Astrocyte (in vitro differentiated cells and primary cell): ENCODE measurements around the gene ITGA3. TPM values are rescaled to one million over a fixed set of nuclear protein-coding genes. Genes with fewer than 3 reads are reported as not detected.

Experiments
- DNase-seq: peaks from one replicate; pipeline ENCODE4 v3.0.0-alpha.2; 2010; ENCODE audit warnings: low read depth
- FAIRE-seq: peaks from 2 replicates; lab custom pipeline; 2011; peaks lifted over from hg19 to GRCh38; lab: Jason Lieb, UNC
- H2AFZ ChIP-seq: 2 replicates; pipeline ENCODE4 v1.6.0; 2012; ENCODE audit warnings: low read depth, low read length, inconsistent platforms
- H3K27ac ChIP-seq: 2 replicates; pipeline ENCODE4 v1.5.1; 2011; ENCODE audit warnings: low read depth, low read length, inconsistent platforms
- H3K27me3 ChIP-seq: 2 replicates; pipeline ENCODE4 v1.6.0; 2011; ENCODE audit warnings: low read length, inconsistent platforms; ENCODE audit not compliant: insufficient read depth
- H3K36me3 ChIP-seq: 2 replicates; pipeline ENCODE4 v1.5.1; 2011; ENCODE audit warnings: low read length, inconsistent platforms; ENCODE audit not compliant: insufficient read depth
- H3K4me1 ChIP-seq: 2 replicates; pipeline ENCODE4 v1.5.1; 2011; ENCODE audit warnings: low read length, inconsistent platforms; ENCODE audit not compliant: insufficient read depth
- H3K4me2 ChIP-seq: 2 replicates; pipeline ENCODE4 v1.6.0; 2012; ENCODE audit warnings: low read length, inconsistent platforms
- H3K4me3 ChIP-seq: 2 replicates; pipeline ENCODE4 v1.5.1; 2011; ENCODE audit warnings: low read depth, mild to moderate bottlenecking, low read length, inconsistent platforms; ENCODE audit not compliant: insufficient read depth
- H3K79me2 ChIP-seq: 2 replicates; pipeline ENCODE4 v1.6.0; 2012; ENCODE audit warnings: mild to moderate bottlenecking, low read length, inconsistent platforms; ENCODE audit not compliant: insufficient read depth
- H3K9ac ChIP-seq: 2 replicates; pipeline ENCODE4 v1.6.0; 2012; ENCODE audit warnings: mild to moderate bottlenecking, low read length, inconsistent platforms
- H3K9me3 ChIP-seq: 2 replicates; pipeline ENCODE4 v1.5.1; 2012; ENCODE audit warnings: low read depth, mild to moderate bottlenecking, low read length, inconsistent platforms; ENCODE audit not compliant: insufficient read depth
- H4K20me1 ChIP-seq: 2 replicates; pipeline ENCODE4 v1.6.0; 2012; ENCODE audit warnings: low read length, inconsistent platforms; ENCODE audit not compliant: insufficient read depth
- H3K27ac Mint-ChIP-seq: one replicate; pipeline ENCODE4 v1.8.0; 2021; ENCODE audit warnings: mild to moderate bottlenecking, mixed read lengths; ENCODE audit not compliant: unreplicated experiment
- H3K27me3 Mint-ChIP-seq: one replicate; pipeline ENCODE4 v1.8.0; 2021; ENCODE audit warnings: low read depth, mixed read lengths; ENCODE audit not compliant: unreplicated experiment
- H3K36me3 Mint-ChIP-seq: one replicate; pipeline ENCODE4 v1.8.0; 2021; ENCODE audit warnings: low read depth, mixed read lengths; ENCODE audit not compliant: unreplicated experiment
- H3K4me1 Mint-ChIP-seq: one replicate; pipeline ENCODE4 v1.8.0; 2021; ENCODE audit warnings: low read depth, mixed read lengths; ENCODE audit not compliant: unreplicated experiment
- H3K4me3 Mint-ChIP-seq: one replicate; pipeline ENCODE4 v1.8.0; 2021; ENCODE audit warnings: mild to moderate bottlenecking, moderate library complexity, mixed read lengths; ENCODE audit not compliant: unreplicated experiment
- H3K9me3 Mint-ChIP-seq: one replicate; pipeline ENCODE4 v1.8.0; 2021; ENCODE audit warnings: mild to moderate bottlenecking, mixed read lengths; ENCODE audit not compliant: unreplicated experiment
- EZH2 ChIP-seq: IDR thresholded peaks from 2 replicates; pipeline ENCODE4 v1.6.1; 2012; ENCODE audit warnings: mild to moderate bottlenecking, low read length, inconsistent platforms; ENCODE audit not compliant: insufficient read depth
- total RNA-seq: library from RNA; stranded (reverse); gene quantifications from 2 replicates; pipeline ENCODE4 v1.2.1, GENCODE V29; 2021
- TF ChIP-seq, protein P1 (sequence below): IDR thresholded peaks from 2 replicates; pipeline ENCODE4 v1.5.1; 2011; ENCODE audit warnings: low read depth, mild to moderate bottlenecking, inconsistent platforms, low read length, moderate library complexity; ENCODE audit not compliant: insufficient read depth

Gene ITGA3
- total RNA-seq, 1 donor from 2014 or later = 319 TPM

DNA sequence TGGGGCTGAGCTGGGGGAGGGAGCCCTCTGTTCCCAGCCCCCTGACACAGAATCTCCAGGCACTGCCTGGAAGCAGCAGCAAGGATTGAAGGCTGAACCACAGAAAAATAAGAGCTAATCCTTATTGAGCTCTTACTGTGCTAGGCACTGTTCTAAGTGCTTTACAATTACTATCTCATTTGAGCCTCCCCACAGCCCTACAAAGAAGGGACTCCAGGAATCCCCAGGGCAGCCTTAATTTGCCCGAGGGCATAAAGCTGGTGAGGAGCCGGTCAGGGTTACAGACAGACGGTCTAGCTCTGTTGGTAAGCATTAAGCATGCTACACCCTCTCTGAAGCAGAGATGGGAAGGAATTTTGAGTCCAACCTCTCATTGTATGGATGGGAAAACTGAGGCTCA is 67.0 kb downstream of the ITGA3 start:
- no peaks in the 10 kb centered on the region for H3K27me3 ChIP-seq
- no peak overlapping the region for H2AFZ ChIP-seq
- Mint-ChIP-seq H3K9me3 (peaks cover 2% of the 10 kb centered on the region), H3K27me3 (peaks cover 45% of the 10 kb centered on the region), H3K4me1 (peaks cover 12% of the 10 kb centered on the region), H3K4me3 (no peak overlapping the region), H3K36me3 (peaks cover 7% of the 10 kb centered on the region), H3K27ac (no peak overlapping the region)
- no peak overlapping the region for H3K4me3 ChIP-seq
- H3K79me2 ChIP-seq = no peaks in the 10 kb centered on the region
- no peak for FAIRE-seq
- no peaks in the 10 kb centered on the region for H3K9me3 ChIP-seq
- DNase-seq = no peak
- no peak overlapping the region for H3K9ac ChIP-seq
- peaks cover 7% of the 10 kb centered on the region for H3K4me1 ChIP-seq
- TF ChIP-seq, protein P1, sequence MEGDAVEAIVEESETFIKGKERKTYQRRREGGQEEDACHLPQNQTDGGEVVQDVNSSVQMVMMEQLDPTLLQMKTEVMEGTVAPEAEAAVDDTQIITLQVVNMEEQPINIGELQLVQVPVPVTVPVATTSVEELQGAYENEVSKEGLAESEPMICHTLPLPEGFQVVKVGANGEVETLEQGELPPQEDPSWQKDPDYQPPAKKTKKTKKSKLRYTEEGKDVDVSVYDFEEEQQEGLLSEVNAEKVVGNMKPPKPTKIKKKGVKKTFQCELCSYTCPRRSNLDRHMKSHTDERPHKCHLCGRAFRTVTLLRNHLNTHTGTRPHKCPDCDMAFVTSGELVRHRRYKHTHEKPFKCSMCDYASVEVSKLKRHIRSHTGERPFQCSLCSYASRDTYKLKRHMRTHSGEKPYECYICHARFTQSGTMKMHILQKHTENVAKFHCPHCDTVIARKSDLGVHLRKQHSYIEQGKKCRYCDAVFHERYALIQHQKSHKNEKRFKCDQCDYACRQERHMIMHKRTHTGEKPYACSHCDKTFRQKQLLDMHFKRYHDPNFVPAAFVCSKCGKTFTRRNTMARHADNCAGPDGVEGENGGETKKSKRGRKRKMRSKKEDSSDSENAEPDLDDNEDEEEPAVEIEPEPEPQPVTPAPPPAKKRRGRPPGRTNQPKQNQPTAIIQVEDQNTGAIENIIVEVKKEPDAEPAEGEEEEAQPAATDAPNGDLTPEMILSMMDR = no peak
- TF ChIP-seq EZH2 = no peak
- no peak overlapping the region for H3K4me2 ChIP-seq
- H4K20me1 ChIP-seq = no peaks in the 10 kb centered on the region
- H3K36me3 ChIP-seq = no peaks in the 10 kb centered on the region
- H3K27ac ChIP-seq = no peak overlapping the region

DNA sequence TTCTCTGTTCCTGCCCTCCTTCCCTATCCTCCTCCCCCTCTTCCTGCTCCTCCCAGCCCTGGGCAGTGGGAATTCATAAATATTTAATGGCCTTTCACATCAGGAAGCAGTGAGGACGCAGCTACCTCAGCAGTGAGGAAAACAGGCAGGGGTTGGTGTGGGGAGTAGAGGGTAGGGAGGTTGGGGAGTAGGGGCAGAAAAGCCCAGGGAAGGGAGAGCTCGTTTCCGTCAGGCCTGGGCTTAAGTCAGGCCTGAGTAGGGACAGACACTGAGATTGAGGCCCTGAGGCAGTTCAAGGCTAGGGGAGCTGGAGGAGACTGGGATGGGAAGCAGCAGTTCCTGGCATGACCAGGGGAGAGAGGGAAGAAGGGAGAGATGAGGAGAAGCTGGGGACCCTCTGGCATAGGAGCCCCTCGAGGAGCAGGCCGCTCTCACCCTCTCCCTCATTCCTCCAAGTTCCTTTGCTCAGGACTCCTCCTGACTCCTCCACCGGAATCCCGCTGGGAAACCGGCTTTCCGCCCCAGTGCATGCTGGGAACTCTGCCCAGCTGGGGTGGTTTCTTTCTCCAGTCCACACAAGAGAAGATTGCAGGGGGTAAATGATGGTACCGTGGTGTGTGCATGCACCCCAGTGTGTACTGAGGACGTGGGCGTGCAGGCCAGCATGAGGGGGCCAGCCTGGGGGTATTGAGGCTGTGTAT is 67.9 kb downstream of the ITGA3 start:
- Histone ChIP-seq H3K4me3 (no peak overlapping the region), H3K79me2 (peaks cover 5% of the 10 kb centered on the region), H3K9ac (peak overlapping the region; percentile 29), H3K27me3 (no peaks in the 10 kb centered on the region), H3K27ac (no peak overlapping the region), H3K9me3 (no peaks in the 10 kb centered on the region), H3K4me2 (peak overlapping the region; percentile 39), H2AFZ (peak overlapping the region; percentile 65), H4K20me1 (peaks cover 3% of the 10 kb centered on the region), H3K4me1 (peaks cover 13% of the 10 kb centered on the region), H3K36me3 (no peaks in the 10 kb centered on the region)
- no peak overlapping the region for H3K4me3 Mint-ChIP-seq
- peaks cover 39% of the 10 kb centered on the region for H3K27me3 Mint-ChIP-seq
- H3K9me3 Mint-ChIP-seq = peaks cover 2% of the 10 kb centered on the region
- H3K27ac Mint-ChIP-seq = no peak overlapping the region
- peaks cover 7% of the 10 kb centered on the region for H3K36me3 Mint-ChIP-seq
- FAIRE-seq (no peak), DNase-seq (no peak)
- TF ChIP-seq EZH2 = no peak
- TF ChIP-seq, protein P1 = no peak
- H3K4me1 Mint-ChIP-seq = peaks cover 8% of the 10 kb centered on the region

DNA sequence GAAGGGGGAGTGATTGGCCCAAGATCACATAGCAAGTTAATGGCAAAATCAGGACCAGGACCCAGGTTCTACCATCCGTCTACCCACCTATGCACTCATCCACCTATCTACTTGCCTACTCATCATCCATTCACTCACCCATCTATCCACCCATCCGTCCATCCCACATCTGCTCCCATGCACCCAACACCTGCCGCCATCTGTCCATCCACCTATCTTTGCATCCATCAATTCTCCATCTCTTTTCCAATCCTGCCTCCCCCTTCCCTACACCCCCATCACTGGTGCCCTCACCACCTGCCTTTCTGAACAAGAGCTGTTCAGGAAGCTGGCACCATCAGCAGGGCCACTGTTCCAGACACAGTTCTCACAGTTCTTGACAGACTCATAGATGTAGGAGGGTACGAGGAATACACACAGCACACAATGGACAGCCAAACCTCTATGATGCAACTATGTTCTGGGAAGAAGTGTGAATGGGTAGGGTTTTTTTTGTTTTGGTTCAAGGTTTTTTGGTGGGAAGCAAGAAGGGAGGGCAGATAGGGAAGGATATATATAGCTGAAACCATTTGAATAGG is 69.6 kb downstream of the ITGA3 start:
- no peak overlapping the region for H3K4me2 ChIP-seq
- DNase-seq = no peak
- FAIRE-seq = no peak
- Mint-ChIP-seq H3K27ac (peak overlapping the region; percentile 7), H3K4me3 (no peak overlapping the region), H3K36me3 (peaks cover 4% of the 10 kb centered on the region), H3K4me1 (peaks cover 8% of the 10 kb centered on the region), H3K27me3 (peaks cover 25% of the 10 kb centered on the region), H3K9me3 (peaks cover 2% of the 10 kb centered on the region)
- no peaks in the 10 kb centered on the region for H3K9me3 ChIP-seq
- H3K27ac ChIP-seq = no peak overlapping the region
- peaks cover 14% of the 10 kb centered on the region for H3K4me1 ChIP-seq
- no peak for TF ChIP-seq EZH2
- TF ChIP-seq, protein P1 = no peak
- H3K9ac ChIP-seq = no peak overlapping the region
- no peaks in the 10 kb centered on the region for H3K27me3 ChIP-seq
- no peak overlapping the region for H2AFZ ChIP-seq
- no peaks in the 10 kb centered on the region for H3K36me3 ChIP-seq
- H4K20me1 ChIP-seq = peaks cover 3% of the 10 kb centered on the region
- H3K79me2 ChIP-seq = peaks cover 5% of the 10 kb centered on the region
- no peak overlapping the region for H3K4me3 ChIP-seq
